Heart right ventricle (tissue), 16 donors: ENCODE measurements around the gene OR6B1. TPM values are rescaled to one million over a fixed set of nuclear protein-coding genes. Genes with fewer than 3 reads are reported as not detected.

Experiments used
- ATAC-seq, 8 donors: fragments of 200-7000 bp; cut with Tn5 transposase; one replicate each; pipeline ENCODE4 v1.9.1; 2020; ENCODE audit warnings: mild to moderate bottlenecking in 8 of 8, moderate library complexity in 8 of 8, moderate number of reproducible peaks in 1 of 8
- DNase-seq, 2 donors: peaks; one replicate each; pipeline ENCODE4 v3.0.0-alpha.2; 2020
- H3K27ac ChIP-seq, 10 donors: fragments of 200-600 bp; sonication (generic) in 2 of 10; one replicate each; pipeline versions ENCODE4 v1.5.0 to v1.8.0; 2020 to 2022; ENCODE audit warnings: mild to moderate bottlenecking in 3 of 10
- H3K27me3 ChIP-seq, 7 donors: fragments of 200-600 bp; one replicate each; pipeline ENCODE4 v1.8.0; 2021 to 2022; ENCODE audit warnings: mild to moderate bottlenecking in 2 of 7
- H3K36me3 ChIP-seq, 9 donors: fragments of 200-600 bp; sonication (generic) in 1 of 9; one replicate each; pipeline versions ENCODE4 v1.5.0 to v1.8.0; 2020 to 2022; ENCODE audit warnings: mild to moderate bottlenecking in 2 of 9
- H3K4me1 ChIP-seq, 9 donors: fragments of 200-600 bp; sonication (generic) in 1 of 9; one replicate each; pipeline versions ENCODE4 v1.5.0 to v1.8.0; 2020 to 2022; ENCODE audit warnings: mild to moderate bottlenecking in 4 of 9
- H3K4me3 ChIP-seq, 10 donors: fragments of 200-600 bp; sonication (generic) in 2 of 10; one replicate each; pipeline versions ENCODE4 v1.5.0 to v1.8.0; 2020 to 2022; ENCODE audit warnings: mild to moderate bottlenecking in 7 of 10, moderate library complexity in 2 of 10
- H3K9me3 ChIP-seq, 11 donors: fragments of 200-600 bp in 10 of 11; sonication (generic) in 2 of 11; one replicate each; pipeline versions ENCODE4 v1.5.0 to v1.8.0; 2013 to 2022; ENCODE audit warnings: mild to moderate bottlenecking in 2 of 11, control low read depth in 1 of 11, moderate library complexity in 1 of 11
- WGBS, 2 donors: extraction: QIAGEN DNeasy Blood & Tissue Kit; methylation state at CpG; one replicate each; pipeline ENCODE4 v1.1.7; 2013; ENCODE audit warnings: inconsistent platforms in 1 of 2; 5-methylcytosine and 5-hydroxymethylcytosine counted together
- intact Hi-C, 10 donors: fragments of 100-400 bp; cut with DNase I; formaldehyde crosslinking; loops; one replicate each; pipeline versions ENCODE4 v1.11.1 to v1.14.2; 2022
- polyA plus RNA-seq, 2 donors: library from polyadenylated mRNA; stranded (reverse); fragments of 200-250 nt; gene quantifications; one replicate each; pipeline ENCODE4 v1.2.3, GENCODE V29; 2013
- total RNA-seq, 10 donors: library from RNA; stranded (reverse); fragmentation: NEBNext Ultra II Directional in 3 of 10; extraction: Animal tissue kit (Norgen Biotek cat#: 25700) in 3 of 10; gene quantifications; one replicate each; pipeline versions ENCODE4 v1.2.1 to v1.2.4, GENCODE V29; 2021 to 2023
- TF ChIP-seq, protein P1 (sequence below), 9 donors: fragments of 200-600 bp; sonication (generic) in 2 of 9; IDR thresholded peaks; one replicate each; pipeline versions ENCODE4 v1.5.0 to v1.8.0; 2021 to 2022; ENCODE audit warnings: antibody characterized with exemption in 9 of 9, mild to moderate bottlenecking in 5 of 9, moderate library complexity in 1 of 9
- donor health status: Arrhythmogenic right ventricular cardiomyopathy.
- donor health status: ischemic (EF 13 %, LVEDD 7.1; RV severe dilation, severe dysfunction).
- donor health status: healthy with polysubstance abuse.
- donor health status: DM: no; HTN: yes; CAD: no.
- donor health status: DM: no; HTN: no; CAD: no.
- donor health status: ischemic (EF 25% LVEDD 6.9; RV normal size, moderate dysfunction).
- donor health status: ischemic (EF 25% LVEDD 5.7; RV mildly dilated, moderate dysfunction).
- donor health status: healthy.
- donor health status: DM: yes; HTN: yes; CAD: no.
- donor health status: Ischemic cardiomyopathy.
- donor health status: ischemic (EF 35%, LVEDD 5.7; RV mildly dilated, moderate dysfunction).
- donor health status: nonischemic (EF 11% LVEDD 7.7; RV severe dilation, severe dysfunction).
- donor health status: DM: yes; HTN: yes; CAD: no.
- donor health status: PGD.
- donor health status: ischemic (EF 29% LVEDD 5.4; RV normal size, mild dysfunction).
- donor health status: nonischemic (EF 23%, LVEDD 6.1; RV moderate dilation, normal function).

The OR6B1 gene
- total and polyA plus RNA-seq, 12 donors: not detected

DNA sequence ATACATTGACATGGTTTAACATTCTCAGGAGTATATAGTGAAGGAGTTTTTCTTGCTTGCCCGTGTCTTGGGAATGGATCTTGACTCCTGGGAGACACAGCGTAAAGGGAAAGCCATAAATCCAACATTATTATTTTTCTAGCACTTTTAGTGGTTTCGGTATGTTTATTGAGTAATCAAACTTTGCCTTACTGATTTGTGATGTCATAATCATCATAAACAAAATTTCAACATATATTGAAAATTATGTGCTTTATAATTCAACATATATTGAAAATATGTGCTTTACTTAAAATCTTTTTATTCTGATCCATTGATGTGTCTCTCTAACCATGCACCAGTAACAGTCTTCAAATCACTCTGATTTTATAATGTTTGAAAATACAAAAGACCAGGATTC is 28.4 kb downstream of the OR6B1 start:
- DNase-seq (no peak), ATAC-seq (no peak)
- TF ChIP-seq, protein P1, sequence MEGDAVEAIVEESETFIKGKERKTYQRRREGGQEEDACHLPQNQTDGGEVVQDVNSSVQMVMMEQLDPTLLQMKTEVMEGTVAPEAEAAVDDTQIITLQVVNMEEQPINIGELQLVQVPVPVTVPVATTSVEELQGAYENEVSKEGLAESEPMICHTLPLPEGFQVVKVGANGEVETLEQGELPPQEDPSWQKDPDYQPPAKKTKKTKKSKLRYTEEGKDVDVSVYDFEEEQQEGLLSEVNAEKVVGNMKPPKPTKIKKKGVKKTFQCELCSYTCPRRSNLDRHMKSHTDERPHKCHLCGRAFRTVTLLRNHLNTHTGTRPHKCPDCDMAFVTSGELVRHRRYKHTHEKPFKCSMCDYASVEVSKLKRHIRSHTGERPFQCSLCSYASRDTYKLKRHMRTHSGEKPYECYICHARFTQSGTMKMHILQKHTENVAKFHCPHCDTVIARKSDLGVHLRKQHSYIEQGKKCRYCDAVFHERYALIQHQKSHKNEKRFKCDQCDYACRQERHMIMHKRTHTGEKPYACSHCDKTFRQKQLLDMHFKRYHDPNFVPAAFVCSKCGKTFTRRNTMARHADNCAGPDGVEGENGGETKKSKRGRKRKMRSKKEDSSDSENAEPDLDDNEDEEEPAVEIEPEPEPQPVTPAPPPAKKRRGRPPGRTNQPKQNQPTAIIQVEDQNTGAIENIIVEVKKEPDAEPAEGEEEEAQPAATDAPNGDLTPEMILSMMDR (IDR thresholded peaks at IDR 0.05): no peak
- Histone ChIP-seq H3K27ac (no peak overlapping the region), H3K4me1 (peaks cover 0 to 10% (median 0%) of the 10 kb centered on the region in 9 donors), H3K36me3 (no peaks in the 10 kb centered on the region), H3K27me3 (peaks cover 0 to 4% (median 0%) of the 10 kb centered on the region in 7 donors), H3K4me3 (no peak overlapping the region), H3K9me3 (no peaks in the 10 kb centered on the region)
- intact Hi-C loops: loop anchor here in 5 of 10 donors (5.0 to 10.0 kb wide), 3 partner anchors 124 to 296 kb away; partner anchors contain the start of gene TCAF1 (in 4 of the 5)
- 90 to 95% methylated on average over 3 of the region's 3 CpGs for WGBS, 2 donors

DNA sequence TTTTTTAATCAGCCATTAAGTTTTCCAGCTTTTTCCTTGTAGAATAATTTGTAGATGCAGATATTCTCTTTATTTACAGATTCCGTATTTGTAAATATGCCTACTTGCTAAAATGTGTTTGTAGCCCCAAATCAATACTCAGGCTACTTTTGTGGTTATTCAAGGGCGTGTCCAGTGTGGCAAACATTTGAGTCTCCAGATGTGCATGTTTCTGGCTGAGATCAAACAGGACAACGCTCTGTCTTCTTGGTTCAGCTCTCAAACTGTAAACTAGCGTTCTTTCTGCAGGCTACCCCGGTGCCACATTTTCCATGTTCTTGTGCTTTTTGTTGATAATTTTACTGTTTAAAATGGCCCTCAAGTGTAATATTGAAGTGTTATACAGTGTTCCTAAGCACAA is 32.4 kb downstream of the OR6B1 start:
- Histone ChIP-seq H3K36me3 (no peaks in the 10 kb centered on the region), H3K27me3 (no peaks in the 10 kb centered on the region), H3K27ac (no peak overlapping the region), H3K9me3 (no peaks in the 10 kb centered on the region), H3K4me3 (no peak overlapping the region), H3K4me1 (peaks cover 0 to 18% (median 0%) of the 10 kb centered on the region in 9 donors)
- intact Hi-C loops: loop anchor here in 2 of 10 donors (10.0 kb wide), 2 partner anchors 72 to 92 kb away; partner anchors contain the start of genes OR2A14 (in 1 of the 2) and OR2A2 (in 1 of the 2)
- TF ChIP-seq, protein P1 (IDR thresholded peaks at IDR 0.05): no peak
- no peak for ATAC-seq
- no peak for DNase-seq
- WGBS, 2 donors: 70 to 89% methylated on average over 5 of the region's 5 CpGs

DNA sequence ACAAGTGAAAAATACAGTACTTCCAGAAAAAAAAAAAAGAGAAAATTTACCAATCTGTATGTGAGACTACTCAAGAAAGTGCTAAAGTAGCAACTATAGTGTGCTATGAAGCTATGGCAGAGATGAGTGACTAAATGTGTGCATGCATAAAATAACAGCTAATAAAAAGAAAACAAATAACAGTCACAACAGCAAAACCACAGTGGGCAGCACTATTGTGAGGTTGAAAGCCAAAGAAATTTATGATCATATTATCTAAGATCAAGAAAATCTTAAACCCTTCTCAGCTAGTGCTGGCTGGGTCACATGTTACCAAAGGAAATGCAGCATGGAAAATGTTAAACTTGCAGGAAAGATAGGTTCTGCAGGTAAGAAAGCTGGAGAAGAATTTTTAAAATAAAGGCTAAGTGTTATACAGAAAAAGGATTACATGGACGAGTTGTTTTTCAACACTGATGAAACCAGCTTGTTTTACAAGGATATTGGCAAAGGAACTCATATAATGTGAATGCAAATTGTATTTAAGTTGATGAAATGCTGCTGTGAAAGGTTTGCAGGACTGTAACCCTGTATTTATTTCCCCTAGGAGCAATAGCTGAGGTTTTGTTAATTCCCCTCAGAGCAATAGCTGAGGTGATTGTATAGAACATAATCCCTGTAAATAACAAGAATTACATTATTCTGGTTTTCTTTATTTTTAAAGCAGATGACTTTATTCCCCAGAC is 33.0 kb downstream of the OR6B1 start:
- intact Hi-C loops: loop anchor here in 2 of 10 donors (10.0 kb wide), 2 partner anchors 72 to 92 kb away; partner anchors contain the start of genes OR2A14 (in 1 of the 2) and OR2A2 (in 1 of the 2)
- peaks cover 0 to 21% (median 0%) of the 10 kb centered on the region in 9 donors for H3K4me1 ChIP-seq
- peak overlapping the region in 1 of 10 donors; percentile 6 for H3K27ac ChIP-seq
- no peak overlapping the region for H3K4me3 ChIP-seq
- TF ChIP-seq, protein P1 (IDR thresholded peaks at IDR 0.05): no peak
- ATAC-seq (no peak), DNase-seq (no peak)
- no peaks in the 10 kb centered on the region for H3K36me3 ChIP-seq
- no peaks in the 10 kb centered on the region for H3K9me3 ChIP-seq
- 45 to 56% methylated on average over 1 of the region's 1 CpG for WGBS, 2 donors
- H3K27me3 ChIP-seq: no peaks in the 10 kb centered on the region

DNA sequence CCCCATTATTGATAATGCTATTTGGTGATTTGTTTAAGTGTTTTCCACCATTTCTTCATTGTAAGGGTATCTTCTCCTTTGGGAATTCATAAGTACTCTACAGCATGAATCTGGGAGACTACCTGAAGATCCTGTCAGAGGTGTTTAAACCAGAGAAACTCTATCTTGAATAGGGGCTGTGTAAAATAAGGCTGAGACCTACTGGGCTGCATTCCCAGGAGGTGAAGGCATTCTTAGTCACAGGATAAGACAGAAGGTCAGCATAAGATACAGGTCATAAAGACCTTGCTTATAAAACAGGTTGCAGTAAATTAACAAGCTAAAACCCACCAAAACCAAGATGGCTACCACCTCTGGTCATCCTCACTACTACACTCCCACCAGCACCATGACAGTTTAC is 35.3 kb downstream of the OR6B1 start:
- Histone ChIP-seq H3K9me3 (no peaks in the 10 kb centered on the region), H3K27ac (peak overlapping the region in 2 of 10 donors; percentile 47 to 67), H3K4me3 (no peak overlapping the region), H3K36me3 (no peaks in the 10 kb centered on the region), H3K27me3 (no peaks in the 10 kb centered on the region), H3K4me1 (peaks cover 0 to 23% (median 0%) of the 10 kb centered on the region in 9 donors)
- no peak for DNase-seq
- intact Hi-C loops: loop anchor here in 3 of 10 donors (5.0 to 10.0 kb wide), 3 partner anchors 69 to 92 kb away; partner anchors contain the start of genes OR2A14 (in 1 of the 3) and OR2A2 (in 1 of the 3)
- TF ChIP-seq, protein P1 (IDR thresholded peaks at IDR 0.05): no peak
- no peak for ATAC-seq
